Loucy (cell line): ENCODE results near the gene SLC9A5.

Source experiments
- H2AFZ ChIP-seq: fragments of 200-600 bp; sonication (generic); 2 replicates; pipeline ENCODE4 v1.6.0; 2016; ENCODE audit warnings: antibody characterized with exemption, mild to moderate bottlenecking, low read length, moderate library complexity
- H3F3A ChIP-seq: fragments of 200-600 bp; 2 replicates; pipeline ENCODE4 v1.6.0; 2016; ENCODE audit warnings: antibody characterized with exemption, low read depth, mild to moderate bottlenecking
- H3K27me3 ChIP-seq: fragments of 200-600 bp; sonication (generic); 2 replicates; pipeline ENCODE4 v1.6.1; 2014; ENCODE audit warnings: low read length, mild to moderate bottlenecking; ENCODE audit not compliant: insufficient read depth, poor library complexity, severe bottlenecking
- H3K36me3 ChIP-seq: fragments of 200-600 bp; sonication (generic); 2 replicates; pipeline ENCODE4 v1.6.1; 2016; ENCODE audit warnings: low read length; ENCODE audit not compliant: insufficient read depth
- H3K4me1 ChIP-seq: fragments of 200-600 bp; sonication (generic); 2 replicates; pipeline ENCODE4 v1.5.1; 2014; ENCODE audit warnings: low read length, mild to moderate bottlenecking; ENCODE audit not compliant: insufficient read depth, poor library complexity, severe bottlenecking
- H3K4me2 ChIP-seq: fragments of 200-600 bp; sonication (generic); 2 replicates; pipeline ENCODE4 v1.6.0; 2014; ENCODE audit warnings: antibody characterized with exemption, low read length, low read depth, mild to moderate bottlenecking; ENCODE audit not compliant: poor library complexity, severe bottlenecking
- H3K4me3 ChIP-seq: fragments of 200-600 bp; sonication (generic); 2 replicates; pipeline ENCODE4 v1.5.1; 2014; ENCODE audit warnings: low read length, mild to moderate bottlenecking, mixed read lengths; ENCODE audit not compliant: poor library complexity, severe bottlenecking
- H3K79me2 ChIP-seq: fragments of 200-600 bp; sonication (generic); 2 replicates; pipeline ENCODE4 v1.6.1; 2014; ENCODE audit warnings: low read length; ENCODE audit not compliant: insufficient read depth
- H3K9ac ChIP-seq: fragments of 200-600 bp; sonication (generic); 2 replicates; pipeline ENCODE4 v1.6.0; 2014; ENCODE audit warnings: mild to moderate bottlenecking, low read depth, low read length, moderate library complexity; ENCODE audit not compliant: poor library complexity, severe bottlenecking
- H3K9me2 ChIP-seq: fragments of 200-600 bp; sonication (generic); replicated peaks from 2 replicates; pipeline ENCODE4 v1.6.1; 2016; ENCODE audit warnings: low read depth, low read length, mixed read lengths
- H3K9me3 ChIP-seq: fragments of 200-600 bp; sonication (generic); 2 replicates; pipeline ENCODE4 v1.6.1; 2014; ENCODE audit warnings: mild to moderate bottlenecking, antibody characterized with exemption, low read length, low read depth; ENCODE audit not compliant: insufficient read depth
- H4K20me1 ChIP-seq: fragments of 200-600 bp; sonication (generic); 2 replicates; pipeline ENCODE4 v1.6.0; 2014; ENCODE audit warnings: antibody characterized with exemption, low read length, mild to moderate bottlenecking; ENCODE audit not compliant: insufficient read depth, poor library complexity, severe bottlenecking
- CTCF ChIP-seq: fragments of 200-600 bp; sonication (generic); conservative IDR thresholded peaks from 2 replicates; pipeline ENCODE4 v1.5.1; 2014; ENCODE audit warnings: mild to moderate bottlenecking, antibody characterized with exemption, low read length
- EZH2phosphoT487 ChIP-seq: fragments of 200-600 bp; IDR thresholded peaks from 2 replicates; pipeline ENCODE4 v1.6.1; 2018; ENCODE audit warnings: antibody characterized with exemption, mild to moderate bottlenecking, moderate library complexity, borderline replicate concordance

SLC9A5 gene

GRCh38 chr16:67206838-67207248 lies 41.9 kb upstream of the SLC9A5 start:
- H3K4me3 ChIP-seq: no peak overlapping the region
- H4K20me1 ChIP-seq: no peaks in the 10 kb centered on the region
- H3K79me2 ChIP-seq: no peaks in the 10 kb centered on the region
- peaks cover 23% of the 10 kb centered on the region; the same call in 1 of the 2 replicates for H3K36me3 ChIP-seq
- H3F3A ChIP-seq: no peaks in the 10 kb centered on the region
- H3K4me1 ChIP-seq: no peaks in the 10 kb centered on the region
- no peak overlapping the region for H3K4me2 ChIP-seq
- H2AFZ ChIP-seq: no peak overlapping the region
- TF ChIP-seq EZH2phosphoT487: no peak
- no peak for TF ChIP-seq CTCF
- H3K9me3 ChIP-seq: no peaks in the 10 kb centered on the region
- H3K9ac ChIP-seq: no peak overlapping the region
- H3K9me2 ChIP-seq: no peaks in the 10 kb centered on the region
- H3K27me3 ChIP-seq: no peaks in the 10 kb centered on the region

GRCh38 chr16:67207249-67208091 lies 41.3 kb upstream of the SLC9A5 start:
- no peaks in the 10 kb centered on the region for H3F3A ChIP-seq
- no peak for TF ChIP-seq EZH2phosphoT487
- no peak for TF ChIP-seq CTCF
- H3K4me2 ChIP-seq: no peak overlapping the region

GRCh38 chr16:67208154-67208896 lies 40.5 kb upstream of the SLC9A5 start:
- H3F3A ChIP-seq: no peaks in the 10 kb centered on the region
- H3K27me3 ChIP-seq: no peaks in the 10 kb centered on the region
- no peak overlapping the region for H2AFZ ChIP-seq
- TF ChIP-seq CTCF (no peak), EZH2phosphoT487 (no peak)
- H3K79me2 ChIP-seq: no peaks in the 10 kb centered on the region
- peaks cover 9% of the 10 kb centered on the region; the same call in 1 of the 2 replicates for H3K36me3 ChIP-seq
- H3K9me3 ChIP-seq: no peaks in the 10 kb centered on the region
- H3K9me2 ChIP-seq: no peaks in the 10 kb centered on the region
- H3K4me3 ChIP-seq: no peak overlapping the region
- H4K20me1 ChIP-seq: no peaks in the 10 kb centered on the region
- peaks cover 4% of the 10 kb centered on the region for H3K4me1 ChIP-seq
- no peak overlapping the region for H3K9ac ChIP-seq
- no peak overlapping the region for H3K4me2 ChIP-seq

More at GRCh38 chr16:67207249-67208091, 41.3 kb upstream of the SLC9A5 start:
- Histone ChIP-seq H3K9ac (no peak overlapping the region), H3K36me3 (peaks cover 17% of the 10 kb centered on the region; the same call in 1 of the 2 replicates), H3K4me3 (no peak overlapping the region), H4K20me1 (no peaks in the 10 kb centered on the region), H3K79me2 (no peaks in the 10 kb centered on the region), H3K27me3 (no peaks in the 10 kb centered on the region), H2AFZ (no peak overlapping the region), H3K9me2 (no peaks in the 10 kb centered on the region), H3K4me1 (no peaks in the 10 kb centered on the region), H3K9me3 (no peaks in the 10 kb centered on the region)
